ENCODE data around the gene HMGN5.

The HMGN5 gene

GRCh38 chrX:81231476-81231875 is 29.8 kb upstream of the HMGN5 start:
- in situ Hi-C loops (cut with MboI; ENCODE audit: low pct_unique_long_range_greater_than_20kb, low sequenced_read_pairs, unreplicated experiment), result no loop called here
- no peak for DNase-seq (ENCODE audit: low spot score)
- no peak for TF ChIP-seq CTCF (IDR thresholded peaks at IDR 0.05; ENCODE audit: extremely low read depth, insufficient read depth, missing control alignments)

- TF ChIP-seq CTCF (IDR thresholded peaks at IDR 0.05; ENCODE audit: extremely low read depth, insufficient read depth, missing control alignments), result no peak
- in situ Hi-C loops (cut with MboI; ENCODE audit: low pct_unique_long_range_greater_than_20kb, low sequenced_read_pairs, unreplicated experiment), result no loop called here
- DNase-seq (ENCODE audit: low spot score), result no peak
Observed at GRCh38 chrX:81229901-81230300, 28.2 kb upstream of the HMGN5 start.

- no peak for TF ChIP-seq CTCF (IDR thresholded peaks at IDR 0.05; ENCODE audit: extremely low read depth, insufficient read depth, missing control alignments)
- no peak for DNase-seq (ENCODE audit: low spot score)
- in situ Hi-C loops (cut with MboI; ENCODE audit: low pct_unique_long_range_greater_than_20kb, low sequenced_read_pairs, unreplicated experiment), result no loop called here
Observed at GRCh38 chrX:81229229-81229628, 27.5 kb upstream of the HMGN5 start.

- no peak for DNase-seq (ENCODE audit: low spot score)
- in situ Hi-C loops (cut with MboI; ENCODE audit: low pct_unique_long_range_greater_than_20kb, low sequenced_read_pairs, unreplicated experiment), result no loop called here
- TF ChIP-seq CTCF (IDR thresholded peaks at IDR 0.05; ENCODE audit: extremely low read depth, insufficient read depth, missing control alignments), result no peak
Observed at GRCh38 chrX:81215685-81216084, 14.0 kb upstream of the HMGN5 start.

GRCh38 chrX:81208916-81209315 is 7.2 kb upstream of the HMGN5 start:
- in situ Hi-C loops (cut with MboI; ENCODE audit: low pct_unique_long_range_greater_than_20kb, low sequenced_read_pairs, unreplicated experiment), result no loop called here
- no peak for TF ChIP-seq CTCF (IDR thresholded peaks at IDR 0.05; ENCODE audit: extremely low read depth, insufficient read depth, missing control alignments)
- DNase-seq (ENCODE audit: low spot score), result no peak

- TF ChIP-seq CTCF (IDR thresholded peaks at IDR 0.05; ENCODE audit: extremely low read depth, insufficient read depth, missing control alignments), result no peak
- no peak for DNase-seq (ENCODE audit: low spot score)
- in situ Hi-C loops (cut with MboI; ENCODE audit: low pct_unique_long_range_greater_than_20kb, low sequenced_read_pairs, unreplicated experiment), result no loop called here
Observed at GRCh38 chrX:81206476-81206875, 4.8 kb upstream of the HMGN5 start.

GRCh38 chrX:81205551-81205950 is 3.8 kb upstream of the HMGN5 start:
- TF ChIP-seq CTCF (IDR thresholded peaks at IDR 0.05; ENCODE audit: extremely low read depth, insufficient read depth, missing control alignments), result no peak
- in situ Hi-C loops (cut with MboI; ENCODE audit: low pct_unique_long_range_greater_than_20kb, low sequenced_read_pairs, unreplicated experiment), result no loop called here
- DNase-seq (ENCODE audit: low spot score), result no peak

Measured in GM13977 (cell line).